Left ventricle myocardium inferior (tissue), 1 donor: ENCODE measurements around the gene EVA1C. TPM values are rescaled to one million over a fixed set of nuclear protein-coding genes. Genes with fewer than 3 reads are reported as not detected.

Experiments
- DNase-seq: peaks from one replicate; pipeline ENCODE4 v3.0.0-alpha.2; 2020
- H3K27ac ChIP-seq: fragments of 200-600 bp; replicated peaks from 2 replicates; pipeline ENCODE4 v1.8.0; 2021
- H3K27me3 ChIP-seq: fragments of 200-600 bp; 2 replicates; pipeline ENCODE4 v1.8.0; 2021; ENCODE audit warnings: low read depth
- H3K36me3 ChIP-seq: fragments of 200-600 bp; 2 replicates; pipeline ENCODE4 v1.8.0; 2021
- H3K4me1 ChIP-seq: fragments of 200-600 bp; 2 replicates; pipeline ENCODE4 v1.8.0; 2021
- H3K4me3 ChIP-seq: fragments of 200-600 bp; 2 replicates; pipeline ENCODE4 v1.8.0; 2021; ENCODE audit warnings: mild to moderate bottlenecking, moderate library complexity
- H3K9me3 ChIP-seq: fragments of 200-600 bp; replicated peaks from 2 replicates; pipeline ENCODE4 v1.8.0; 2021
- CTCF ChIP-seq: fragments of 200-600 bp; IDR thresholded peaks from 2 replicates; pipeline ENCODE4 v1.8.0; 2021; ENCODE audit warnings: antibody characterized with exemption, mild to moderate bottlenecking, borderline replicate concordance
- intact Hi-C: fragments of 100-400 bp; cut with micrococcal nuclease; formaldehyde crosslinking; loops from one replicate; pipeline ENCODE4 v1.11.0; 2022
- total RNA-seq: library from RNA; stranded (reverse); fragmentation: NEBNext Ultra II Directional; extraction: Animal tissue kit (Norgen Biotek cat#: 25700); gene quantifications from one replicate; pipeline ENCODE4 v1.2.1, GENCODE V29; 2021
- donor health status: DM: no; HTN: yes; CAD: no; lungs with severe emphysema.

EVA1C gene
- total RNA-seq, 1 donor from 2014 or later: 13.9 TPM

GRCh38 chr21:32475162-32475812 is 62.8 kb downstream of the EVA1C start:
- Histone ChIP-seq H3K27ac (peak overlapping the region; percentile 9), H3K4me3 (no peak overlapping the region), H3K27me3 (no peaks in the 10 kb centered on the region), H3K4me1 (peaks cover 20% of the 10 kb centered on the region), H3K36me3 (peaks cover 56% of the 10 kb centered on the region), H3K9me3 (no peaks in the 10 kb centered on the region)
- DNase-seq: no peak
- intact Hi-C loops: no loop called here
- no peak for TF ChIP-seq CTCF

GRCh38 chr21:32476661-32477423 is 64.3 kb downstream of the EVA1C start:
- H3K9me3 ChIP-seq: no peaks in the 10 kb centered on the region
- peaks cover 42% of the 10 kb centered on the region for H3K36me3 ChIP-seq
- peaks cover 20% of the 10 kb centered on the region for H3K4me1 ChIP-seq
- no peak overlapping the region for H3K4me3 ChIP-seq
- DNase-seq: no peak
- H3K27ac ChIP-seq: no peak overlapping the region
- H3K27me3 ChIP-seq: no peaks in the 10 kb centered on the region
- no peak for TF ChIP-seq CTCF
- intact Hi-C loops: no loop called here

- intact Hi-C loops: no loop called here
- no peaks in the 10 kb centered on the region for H3K27me3 ChIP-seq
- H3K4me3 ChIP-seq: no peak overlapping the region
- H3K9me3 ChIP-seq: no peaks in the 10 kb centered on the region
- DNase-seq: no peak
- peaks cover 20% of the 10 kb centered on the region for H3K4me1 ChIP-seq
- no peak for TF ChIP-seq CTCF
- peaks cover 41% of the 10 kb centered on the region for H3K36me3 ChIP-seq
- H3K27ac ChIP-seq: no peak overlapping the region
Measured at GRCh38 chr21:32477424-32477745, 64.9 kb downstream of the EVA1C start.

- Histone ChIP-seq H3K36me3 (peaks cover 26% of the 10 kb centered on the region), H3K9me3 (no peaks in the 10 kb centered on the region), H3K4me1 (no peaks in the 10 kb centered on the region), H3K27me3 (no peaks in the 10 kb centered on the region), H3K4me3 (no peak overlapping the region), H3K27ac (no peak overlapping the region)
- no peak for TF ChIP-seq CTCF
- intact Hi-C loops: no loop called here
- no peak for DNase-seq
Measured at GRCh38 chr21:32481875-32482408, 69.4 kb downstream of the EVA1C start.

GRCh38 chr21:32482565-32483292 is 70.2 kb downstream of the EVA1C start:
- H3K27me3 ChIP-seq: no peaks in the 10 kb centered on the region
- no peak for TF ChIP-seq CTCF
- intact Hi-C loops: no loop called here
- no peaks in the 10 kb centered on the region for H3K4me1 ChIP-seq
- H3K27ac ChIP-seq: no peak overlapping the region
- DNase-seq: no peak
- no peak overlapping the region for H3K4me3 ChIP-seq
- H3K9me3 ChIP-seq: no peaks in the 10 kb centered on the region
- H3K36me3 ChIP-seq: peaks cover 24% of the 10 kb centered on the region
